NCI-H1048 (cell line): Measurements from ENCODE around the gene FGF14.

Source experiments
- DNase-seq: peaks from one replicate; lab custom pipeline; 2025; lab: John Stamatoyannopoulos, UW

Gene FGF14

DNA sequence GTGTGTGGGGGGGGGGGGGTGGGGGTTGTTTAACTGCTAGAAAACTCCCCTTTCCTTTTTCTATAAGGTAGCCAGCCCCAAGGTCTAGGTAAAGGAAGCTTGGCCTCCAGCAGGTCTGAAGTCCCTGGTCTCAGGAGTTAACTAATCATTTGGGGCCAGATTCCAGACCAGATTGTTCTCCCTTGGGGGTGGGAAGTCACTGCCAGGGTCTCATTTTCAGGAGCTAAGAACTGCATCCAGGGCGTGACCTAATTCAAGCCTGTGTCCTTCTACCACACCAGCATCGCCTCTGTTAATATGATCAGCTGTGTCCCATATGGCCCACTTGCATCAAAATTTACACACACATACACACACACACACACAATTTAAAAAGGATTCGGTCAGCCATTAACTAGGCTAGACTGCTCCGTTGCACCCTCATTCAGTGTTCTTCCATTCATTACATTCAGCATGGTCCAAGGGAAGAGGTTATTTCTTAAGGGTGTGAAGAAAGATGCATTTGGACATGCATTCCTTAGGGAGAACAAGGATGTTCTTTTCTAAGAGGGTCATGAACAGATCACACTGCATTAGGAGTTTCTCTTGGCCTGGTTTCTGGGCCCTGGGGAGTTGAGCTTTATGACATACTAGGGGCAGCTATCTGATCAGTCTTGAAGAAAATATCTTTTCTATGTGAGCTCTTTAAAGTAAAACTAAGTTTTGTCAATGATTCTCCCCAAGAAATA, 91.0 kb downstream of the FGF14 start:
- DNase-seq = no peak

DNA sequence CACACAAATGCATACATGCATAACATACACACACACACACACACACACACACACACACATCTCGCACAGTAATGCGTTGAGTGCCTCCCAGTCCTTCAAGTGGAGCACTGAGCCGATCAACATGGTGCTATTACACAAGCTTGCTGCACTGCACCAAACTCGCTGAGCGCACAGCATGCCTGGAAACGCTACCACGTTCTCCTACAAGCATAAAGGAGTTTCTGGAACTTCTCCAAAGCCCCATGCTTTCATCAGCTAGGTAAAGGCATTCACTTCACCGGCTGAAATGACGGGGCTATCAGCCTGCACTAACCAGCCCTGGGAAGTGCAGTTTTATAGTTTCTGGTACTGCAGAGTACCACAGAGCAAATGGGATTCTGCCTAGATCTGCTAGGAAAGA, 92.7 kb downstream of the FGF14 start:
- DNase-seq = no peak

DNA sequence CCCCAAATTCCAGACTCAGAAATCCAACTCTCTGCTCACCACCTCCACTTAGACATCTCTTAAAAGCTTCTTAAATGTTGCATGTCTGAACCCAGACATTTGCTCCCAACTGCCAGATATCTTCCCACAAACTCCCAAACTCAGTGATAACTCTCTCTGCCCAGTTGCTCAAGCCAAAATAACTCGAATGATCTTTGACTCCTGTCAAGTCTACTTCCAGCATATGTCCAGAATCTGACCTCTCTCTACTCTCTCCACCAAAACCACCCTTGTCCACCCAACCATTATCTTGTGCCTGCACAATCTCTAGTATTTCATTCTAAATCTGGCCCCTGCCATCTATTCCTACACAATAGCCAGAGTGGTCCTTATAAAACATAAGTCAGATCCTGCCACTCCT, 99.3 kb downstream of the FGF14 start:
- DNase-seq = no peak

DNA sequence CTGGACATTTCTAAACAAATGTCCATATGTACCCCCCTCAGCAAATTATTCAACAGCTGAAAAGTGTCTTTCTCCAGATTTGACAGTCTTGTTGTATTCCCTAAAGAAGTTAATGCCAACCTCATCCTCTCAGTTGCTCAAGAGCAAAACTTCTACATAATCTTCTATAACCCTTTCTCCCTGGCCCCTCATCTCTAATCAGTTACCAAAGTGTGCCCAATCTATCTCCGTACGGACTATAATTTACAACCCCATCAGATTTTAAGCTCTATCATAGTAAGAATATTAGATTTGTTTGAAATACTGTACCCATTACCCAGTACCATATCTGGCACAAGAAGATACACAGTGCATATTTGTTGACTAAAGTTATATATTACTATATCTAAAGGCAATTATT, 101.5 kb downstream of the FGF14 start:
- no peak for DNase-seq

DNA sequence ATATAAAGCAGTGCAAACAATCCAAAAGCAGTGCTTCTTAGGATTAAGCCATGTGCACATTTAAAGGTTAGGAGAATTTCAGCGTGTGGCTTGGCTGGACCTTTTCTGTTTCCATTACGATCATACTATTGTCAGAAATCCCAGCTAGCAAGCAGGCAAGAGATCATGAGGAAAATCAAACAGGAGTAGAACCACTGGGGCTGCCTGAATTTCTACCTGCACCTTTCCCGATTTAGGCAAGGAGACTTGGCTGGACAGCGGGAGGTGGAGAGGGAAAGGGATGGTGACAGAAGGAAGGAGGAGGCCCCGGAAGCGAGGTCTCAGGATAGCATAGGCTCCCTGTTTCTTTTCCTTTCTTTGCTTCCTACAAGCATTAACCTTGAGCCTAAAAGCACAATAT, 102.5 kb downstream of the FGF14 start:
- DNase-seq = no peak

DNA sequence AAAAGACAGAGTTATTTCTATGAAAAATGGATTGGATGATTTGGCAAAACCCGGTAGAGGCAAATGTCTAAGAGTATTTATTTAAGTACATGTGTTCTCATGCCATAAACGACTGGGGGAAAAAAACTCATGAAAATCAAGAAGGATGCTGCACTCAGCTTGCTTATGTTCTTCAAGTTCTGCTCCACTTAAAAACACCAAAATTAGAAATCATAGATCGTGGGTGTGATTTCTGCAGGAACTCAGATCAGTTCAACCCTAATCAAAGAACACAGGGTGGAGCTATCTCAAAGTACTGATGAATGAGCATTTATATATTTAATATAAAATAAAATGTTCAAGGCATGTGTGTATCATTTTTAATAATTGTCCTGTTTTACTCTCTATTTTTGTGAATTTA, 103.8 kb downstream of the FGF14 start:
- DNase-seq = no peak

DNA sequence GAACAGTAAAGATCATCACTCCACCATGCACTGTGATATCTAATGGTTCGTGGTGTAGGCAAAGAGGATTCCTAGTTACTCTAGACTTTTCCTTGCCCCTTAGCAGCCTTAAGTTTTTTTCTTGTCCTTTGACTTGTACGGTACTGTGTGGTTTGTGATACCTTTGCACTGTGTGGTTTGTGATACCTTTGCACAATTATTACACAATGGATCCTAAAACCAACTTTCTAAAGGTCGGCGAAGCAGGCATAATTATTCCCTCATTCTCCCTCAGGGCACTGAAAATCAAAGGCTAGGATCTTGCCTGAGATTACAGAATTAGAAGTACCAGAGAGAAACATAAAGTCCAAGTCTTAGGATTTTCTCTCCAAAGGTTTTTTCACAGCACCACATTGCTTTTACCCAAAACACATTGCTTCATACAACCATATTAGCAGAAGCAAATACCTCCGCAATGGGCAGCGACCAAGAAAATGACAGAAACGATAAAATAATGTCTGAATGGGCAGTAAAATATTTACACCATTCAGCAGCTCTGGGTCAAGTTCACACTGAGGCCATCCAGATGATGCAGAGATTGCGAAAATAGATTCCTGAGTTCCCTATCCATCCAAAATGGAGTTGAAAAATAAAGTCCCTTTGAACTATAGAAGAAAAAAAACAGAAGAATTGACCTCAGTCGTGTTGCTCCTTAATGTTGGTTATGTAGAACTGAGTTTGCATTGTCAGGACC, 106.4 kb downstream of the FGF14 start:
- DNase-seq = no peak

DNA sequence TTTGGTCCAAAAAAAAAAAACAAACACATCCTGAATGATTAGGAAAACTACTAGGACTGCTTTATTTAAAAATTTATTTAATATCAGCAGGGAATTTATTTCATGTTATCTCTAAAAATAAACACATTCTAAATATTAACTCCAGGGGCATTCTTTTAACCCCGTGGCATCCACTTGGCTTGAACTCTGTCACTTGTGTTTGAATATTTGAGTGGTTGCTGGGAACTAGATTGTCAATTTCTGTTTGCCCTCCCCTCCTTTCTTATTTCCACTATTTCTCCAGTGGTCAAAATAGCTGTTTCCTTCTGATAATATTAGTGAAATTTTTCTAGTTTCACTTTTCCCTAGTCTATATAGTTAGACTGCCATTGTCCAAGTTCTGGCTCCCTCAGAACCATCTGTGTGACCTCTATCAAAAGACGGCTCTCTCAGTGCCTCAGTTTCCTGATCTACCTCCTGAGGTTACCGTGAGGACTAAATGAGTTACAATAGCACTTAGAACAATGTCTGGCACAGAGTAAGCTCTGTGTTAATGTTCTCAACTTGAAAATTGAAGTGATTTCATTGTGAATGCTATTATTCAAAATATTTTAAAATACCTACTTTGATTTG, 107.3 kb downstream of the FGF14 start:
- no peak for DNase-seq

DNA sequence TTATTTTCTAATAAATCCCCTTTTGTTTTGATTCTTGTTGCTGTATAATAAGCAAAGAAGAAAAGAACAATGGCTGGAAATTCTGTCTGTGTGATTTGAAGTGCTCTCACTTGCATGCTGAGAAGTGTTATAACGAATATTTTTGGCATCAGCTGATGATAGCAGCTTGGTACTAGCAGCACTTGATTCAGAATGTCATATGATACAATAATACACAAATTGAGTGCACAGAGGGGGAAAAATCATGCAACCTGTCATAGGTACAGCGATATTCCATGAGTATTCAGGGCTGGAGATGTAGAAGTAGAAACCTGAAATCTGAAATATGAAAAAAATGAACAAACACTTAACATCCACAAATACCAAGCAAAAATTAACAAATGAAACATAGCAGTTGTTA, 108.1 kb downstream of the FGF14 start:
- DNase-seq = no peak

DNA sequence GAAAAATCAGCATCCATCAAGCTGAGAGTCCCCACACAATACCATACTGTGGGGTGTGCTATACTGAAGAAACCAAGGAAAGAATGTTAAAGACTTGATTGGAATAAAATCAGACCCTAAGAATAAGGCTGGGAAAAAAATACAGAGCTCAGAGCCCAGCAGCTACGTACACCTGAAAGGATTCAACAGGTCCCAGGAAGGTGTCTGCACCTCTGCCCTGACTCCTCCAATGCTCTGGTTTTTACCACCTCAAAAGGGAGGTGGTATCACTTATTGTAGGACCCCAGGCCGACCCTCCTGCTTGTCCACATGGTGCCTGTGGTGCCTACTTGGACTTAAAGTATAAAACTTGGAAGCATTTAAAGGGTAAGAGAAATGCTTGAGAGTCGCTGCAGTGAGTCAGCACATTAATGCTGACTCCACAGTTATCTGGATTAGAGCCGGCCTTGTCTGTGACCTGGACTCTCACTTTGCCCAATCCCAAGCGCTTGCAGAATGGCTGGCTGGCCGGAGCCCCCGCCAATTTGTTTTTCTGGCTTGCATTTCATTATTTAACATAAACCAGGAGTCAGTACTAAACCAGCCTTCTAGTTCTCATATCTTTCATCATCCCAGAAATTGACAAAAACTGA, 110.1 kb downstream of the FGF14 start:
- no peak for DNase-seq

DNA sequence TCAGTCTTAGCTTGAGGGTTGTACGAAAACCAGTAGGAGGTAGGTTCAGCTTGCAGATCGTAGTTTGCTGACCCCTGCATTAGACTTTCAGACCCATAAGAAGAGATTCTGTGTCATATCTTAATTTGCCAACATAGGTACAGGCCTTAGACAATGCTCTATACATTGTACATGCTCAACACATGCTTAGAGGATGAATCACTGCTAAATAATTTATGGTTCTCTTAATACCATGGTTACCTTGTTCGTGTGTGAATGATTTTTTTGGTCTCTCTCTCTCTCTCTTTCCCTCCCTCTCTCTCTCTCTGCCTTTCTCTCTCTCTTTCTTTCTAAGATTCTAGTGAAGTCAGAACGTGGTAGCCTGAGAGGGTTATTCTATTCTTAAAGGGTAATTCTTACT, 112.2 kb downstream of the FGF14 start:
- no peak for DNase-seq

DNA sequence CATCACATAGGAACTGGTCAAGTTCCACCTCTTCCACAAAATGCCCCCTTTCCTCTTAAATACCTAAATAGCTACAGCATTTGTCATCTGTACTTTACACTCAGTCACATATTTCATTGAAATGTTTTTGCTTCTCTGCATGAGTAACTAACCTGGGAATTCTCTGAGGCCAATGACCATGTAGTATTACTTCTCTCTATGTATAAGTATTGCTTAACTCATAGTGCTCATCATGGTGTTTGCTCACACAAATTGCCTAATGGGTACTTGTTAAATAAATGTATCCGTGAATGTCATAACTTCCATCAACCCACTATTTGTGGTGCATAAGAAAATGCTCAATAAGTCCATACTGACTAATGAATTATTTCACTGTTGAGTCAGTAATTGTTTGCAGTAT, 115.5 kb downstream of the FGF14 start:
- no peak for DNase-seq

DNA sequence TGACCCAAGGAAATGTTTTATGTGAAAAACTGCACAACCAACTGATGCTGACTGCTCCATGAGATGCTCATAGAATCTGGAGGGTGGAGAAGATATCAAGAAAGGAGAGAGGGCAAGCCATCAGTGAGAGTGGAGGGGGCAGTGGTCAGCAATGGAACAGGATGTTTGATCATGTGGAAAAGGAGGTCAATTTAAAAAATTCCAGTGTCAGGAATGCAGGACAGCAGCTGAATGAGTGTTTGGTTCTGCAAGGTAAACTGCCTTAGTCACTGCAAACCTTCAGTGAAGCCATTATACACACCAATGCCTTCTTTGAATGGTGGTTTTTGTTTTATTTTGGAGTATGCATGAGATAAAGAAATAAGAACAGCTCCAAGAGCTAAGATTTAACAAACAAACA, 121.5 kb downstream of the FGF14 start:
- DNase-seq = no peak

DNA sequence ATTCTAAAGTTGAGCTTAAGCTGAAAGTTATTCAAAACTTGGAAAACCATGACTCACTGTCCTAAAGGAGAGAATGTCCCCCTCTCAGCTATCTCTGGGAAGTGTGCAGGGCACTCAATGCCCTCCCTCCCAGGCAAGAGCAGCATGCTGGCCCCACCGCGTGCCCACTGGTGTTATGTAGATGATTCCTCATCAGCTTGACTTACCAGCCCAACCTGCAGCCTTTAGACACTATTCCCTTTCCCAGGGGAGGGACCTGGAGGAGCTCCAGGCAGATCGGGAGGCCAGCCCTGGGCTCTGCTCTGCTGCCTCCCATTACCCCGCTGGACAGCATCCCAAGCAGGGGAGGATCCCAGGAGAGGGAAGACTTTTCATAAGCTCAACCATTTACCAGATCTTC, 124.6 kb downstream of the FGF14 start:
- no peak for DNase-seq

DNA sequence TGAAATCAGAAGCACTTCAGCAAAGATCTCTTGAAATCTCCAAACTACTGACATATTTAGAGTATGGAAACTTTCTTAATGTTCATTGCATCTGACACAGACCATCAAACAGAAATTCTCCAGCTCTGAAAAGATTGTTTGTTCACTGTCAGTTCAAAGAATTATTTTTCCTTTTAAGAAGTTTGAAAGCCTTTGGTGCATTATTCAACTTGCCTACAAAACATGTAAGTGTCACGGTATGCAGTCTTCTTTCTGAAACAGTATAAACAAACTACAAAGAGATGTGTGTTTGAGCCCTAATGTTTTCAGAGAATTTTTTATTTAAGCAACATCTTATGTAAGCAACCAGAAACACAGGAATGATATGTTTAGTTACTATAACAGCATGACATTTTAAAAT, 125.4 kb downstream of the FGF14 start:
- DNase-seq = no peak

DNA sequence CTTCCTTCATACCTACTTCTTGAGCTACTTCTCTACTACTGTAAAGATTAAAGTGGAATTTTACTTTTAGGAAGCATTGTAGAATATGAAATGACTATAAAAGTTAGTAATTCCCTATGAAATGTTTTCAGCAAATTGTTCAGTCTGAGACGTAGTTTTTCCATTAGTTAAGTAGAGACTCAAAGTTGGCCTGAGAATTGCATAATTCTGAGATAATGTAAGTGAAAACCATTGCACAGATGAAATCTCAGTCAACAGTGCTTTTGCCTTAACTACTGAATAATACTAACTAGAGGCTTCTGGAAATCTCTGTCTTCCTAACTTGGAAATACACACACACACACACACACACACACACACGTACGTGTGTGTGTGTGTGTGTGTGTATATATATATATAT, 125.9 kb downstream of the FGF14 start:
- no peak for DNase-seq

DNA sequence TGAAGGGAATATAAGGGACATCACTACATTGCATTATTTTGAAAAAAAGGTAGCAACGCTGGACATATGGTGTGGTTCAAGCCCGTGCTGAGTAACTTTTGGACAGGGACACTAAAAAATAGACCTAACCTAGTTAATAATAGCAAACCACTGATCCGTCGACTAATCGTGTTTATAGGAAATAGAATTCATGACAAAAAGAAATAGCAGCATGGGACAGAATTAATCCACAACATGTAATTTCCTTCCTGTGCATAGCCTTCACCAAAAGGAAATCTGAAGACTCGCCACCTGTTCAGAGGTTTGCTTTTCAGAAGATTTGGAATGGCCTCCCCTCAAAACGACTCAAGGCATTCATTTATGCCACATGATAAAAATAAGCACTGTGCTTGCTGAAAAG, 128.7 kb downstream of the FGF14 start:
- no peak for DNase-seq

DNA sequence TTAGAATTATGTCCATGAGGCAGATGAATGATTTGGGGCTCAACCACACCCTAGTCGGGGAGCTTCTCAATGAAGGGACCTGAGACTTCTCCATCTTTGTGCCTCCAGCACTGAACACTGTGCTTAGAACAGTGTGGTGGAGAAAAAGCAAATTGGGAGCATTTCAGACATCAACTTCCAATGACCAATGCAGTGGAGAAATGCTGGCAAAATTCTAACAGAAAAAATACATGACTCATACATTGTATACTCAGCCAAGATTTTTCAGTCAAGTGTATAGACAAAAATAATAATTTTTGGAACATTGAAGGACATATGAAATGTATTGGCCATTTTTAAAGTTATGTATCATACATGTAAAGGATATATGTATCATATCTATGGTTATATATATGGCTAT, 134.7 kb downstream of the FGF14 start:
- DNase-seq = no peak

DNA sequence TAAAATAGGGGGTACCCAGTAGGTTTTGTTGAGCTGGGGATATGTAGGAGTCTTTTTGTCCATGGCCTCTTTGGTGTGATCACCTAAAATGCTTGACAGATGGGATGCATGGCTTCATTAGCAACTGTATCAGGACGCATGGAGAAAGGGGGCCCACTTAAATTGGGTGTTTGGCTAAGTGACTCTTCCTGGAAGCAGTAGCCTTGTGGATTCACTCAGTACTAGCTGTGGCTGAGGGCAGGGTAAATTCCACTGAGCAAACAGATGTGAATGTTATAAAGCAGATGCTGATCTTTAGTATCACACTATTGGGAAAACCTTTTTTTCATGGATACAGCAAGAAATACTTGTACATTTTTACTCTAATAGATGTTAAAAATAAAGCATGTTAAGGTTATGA, 140.0 kb downstream of the FGF14 start:
- DNase-seq = no peak

DNA sequence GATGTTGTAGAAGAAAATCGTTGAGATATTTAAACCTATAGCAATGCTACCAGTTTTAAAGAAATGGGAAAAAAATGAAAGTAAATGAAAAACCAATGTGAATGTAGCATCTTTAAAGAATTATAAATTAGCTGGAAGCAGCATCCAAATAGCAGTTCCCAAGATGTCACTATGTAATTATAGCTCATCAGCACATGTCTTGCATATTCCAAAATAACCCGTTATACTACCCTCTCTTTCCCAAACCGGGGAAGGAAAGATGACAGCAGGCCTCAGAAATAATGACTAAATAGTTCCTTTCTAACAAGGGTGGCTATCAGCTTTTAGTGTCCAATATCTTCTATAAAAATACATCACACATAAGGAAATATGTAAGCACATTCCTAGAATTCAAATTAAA, 140.5 kb downstream of the FGF14 start:
- DNase-seq = no peak

DNA sequence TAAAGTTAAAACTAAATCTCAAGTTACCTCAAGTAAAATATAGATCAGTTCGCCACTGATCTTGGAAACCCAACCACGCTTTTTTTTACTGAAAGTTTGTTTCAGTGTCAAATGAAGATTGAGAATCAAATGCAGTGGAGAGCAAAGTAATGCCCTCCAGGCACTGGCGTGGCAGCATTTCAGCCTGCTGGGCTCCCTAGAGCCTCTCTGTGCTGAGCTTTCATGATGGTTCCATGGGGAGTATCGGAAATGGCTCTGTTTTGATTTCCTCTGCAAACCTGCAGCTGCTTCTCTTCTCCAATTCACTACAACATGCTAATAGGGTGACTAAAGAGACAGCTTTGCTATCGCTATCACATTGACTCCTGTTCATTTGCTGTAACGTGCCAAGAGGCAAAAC, 141.6 kb downstream of the FGF14 start:
- no peak for DNase-seq

DNA sequence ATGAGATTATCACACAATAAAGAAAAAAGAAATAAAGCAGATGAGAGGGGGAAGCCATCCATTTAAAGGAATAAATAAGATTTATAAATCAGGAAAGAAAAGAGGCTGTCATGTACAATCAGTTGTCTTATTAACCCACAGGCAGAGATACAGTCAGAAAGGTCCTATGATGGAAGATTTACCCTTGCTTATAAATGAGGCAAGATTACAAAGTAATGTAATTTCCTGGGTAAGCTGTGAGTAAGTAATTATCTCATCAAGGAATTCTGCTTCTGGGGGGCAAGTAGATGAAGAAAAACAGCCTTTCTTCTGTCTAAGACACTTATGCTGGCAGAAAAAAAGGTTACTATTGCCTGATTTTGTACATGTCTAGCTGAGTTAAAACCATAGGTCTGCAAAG, 146.4 kb downstream of the FGF14 start:
- no peak for DNase-seq

DNA sequence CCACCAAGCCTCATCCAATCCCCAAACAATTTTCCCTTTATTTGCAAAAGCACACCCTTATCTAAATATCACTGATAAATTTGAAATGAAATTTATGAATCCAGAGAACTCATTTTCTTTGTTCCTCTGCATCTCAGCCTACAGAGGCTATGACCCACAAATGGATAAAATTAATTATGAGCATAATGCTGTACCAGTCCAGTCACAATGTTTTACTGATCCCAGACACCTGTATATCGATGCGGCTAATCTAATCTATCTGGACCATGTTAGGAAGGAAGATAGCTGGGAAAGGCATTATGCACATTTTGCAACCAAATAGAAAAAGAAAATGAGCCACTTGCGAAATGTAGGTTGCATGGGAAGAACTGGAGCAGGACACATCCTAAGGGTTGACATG, 150.0 kb downstream of the FGF14 start:
- DNase-seq = no peak
